Pancreas (tissue), 10 donors: Measurements from ENCODE around the gene DNAH8. TPM values are rescaled to one million over a fixed set of nuclear protein-coding genes. Genes with fewer than 3 reads are reported as not detected.

ENCODE experiments used
- ATAC-seq, 4 donors: fragments of 200-7000 bp; cut with Tn5 transposase; one replicate each; pipeline versions ENCODE4 v1.8.0 to v1.9.1; 2020; ENCODE audit warnings: mild to moderate bottlenecking in 4 of 4, moderate library complexity in 4 of 4
- DNase-seq, 6 donors: peaks; one replicate each; pipeline ENCODE4 v3.0.0-alpha.2; 2020
- FAIRE-seq: peaks from 2 replicates; lab custom pipeline; 2012; peaks lifted over from hg19 to GRCh38; lab: Jason Lieb, UNC
- H3K27ac ChIP-seq, 4 donors: fragments of 200-600 bp; sonication (generic); 1 replicate in 3 of 4; 2 replicates in 1 of 4; pipeline versions ENCODE4 v1.5.0 to v1.8.0; 2020
- H3K27me3 ChIP-seq, 4 donors: fragments of 200-600 bp; one replicate each; pipeline ENCODE4 v1.8.0; 2021
- H3K36me3 ChIP-seq, 3 donors: fragments of 200-600 bp; sonication (generic) in 1 of 3; one replicate each; pipeline versions ENCODE4 v1.5.0 to v1.8.0; 2020 to 2021
- H3K4me1 ChIP-seq, 3 donors: fragments of 200-600 bp; one replicate each; pipeline ENCODE4 v1.8.0; 2021
- H3K4me3 ChIP-seq, 4 donors: fragments of 200-600 bp; sonication (generic) in 2 of 4; one replicate each; pipeline versions ENCODE4 v1.5.0 to v1.8.0; 2020 to 2021
- H3K9me3 ChIP-seq, 4 donors: fragments of 200-600 bp; one replicate each; pipeline ENCODE4 v1.8.0; 2021
- WGBS, 2 donors: extraction: QIAGEN DNeasy Blood & Tissue Kit; methylation state at CpG; one replicate each; pipeline ENCODE4 v1.1.7; 2013; 5-methylcytosine and 5-hydroxymethylcytosine counted together
- intact Hi-C, 3 donors: fragments of 100-400 bp; cut with DNase I; formaldehyde crosslinking; loops; one replicate each; pipeline versions ENCODE4 v1.11.1 to v1.14.2; 2022
- polyA plus RNA-seq, 2 donors: library from polyadenylated mRNA; stranded (reverse); fragments of 200-250 nt; gene quantifications; one replicate each; pipeline ENCODE4 v1.2.3, GENCODE V29; 2013
- total RNA-seq, 6 donors: library from RNA; stranded (reverse); fragmentation: NEBNext Ultra II Directional in 4 of 6; extraction: Animal tissue kit (Norgen Biotek cat#: 25700) in 4 of 6; gene quantifications; one replicate each; pipeline versions ENCODE4 v1.2.1 to v1.2.4, GENCODE V29; 2021 to 2023
- TF ChIP-seq, protein P1 (sequence below), 4 donors: fragments of 200-600 bp; sonication (generic) in 3 of 4; IDR thresholded peaks; one replicate each; pipeline versions ENCODE4 v1.5.0 to v1.8.0; 2021; ENCODE audit warnings: antibody characterized with exemption in 4 of 4
- donor health status: healthy with polysubstance abuse.
- donor health status: DM: no; HTN: no; CAD: no; lungs with moderate emphysema.
- donor health status: DM: no; HTN: no; CAD: no.
- donor health status: control.
- donor health status: control.
- donor health status: Bipolar disorder and iron deficiency.
- donor health status: DM: yes; HTN: yes; CAD: no.
- donor health status: DM: no; HTN: no; CAD: no.
- donor health status: DM: no; HTN: no; CAD: no.
- donor health status: DM: yes; HTN: yes; CAD: no.

DNAH8 gene
- total and polyA plus RNA-seq, 8 donors: not detected

DNA sequence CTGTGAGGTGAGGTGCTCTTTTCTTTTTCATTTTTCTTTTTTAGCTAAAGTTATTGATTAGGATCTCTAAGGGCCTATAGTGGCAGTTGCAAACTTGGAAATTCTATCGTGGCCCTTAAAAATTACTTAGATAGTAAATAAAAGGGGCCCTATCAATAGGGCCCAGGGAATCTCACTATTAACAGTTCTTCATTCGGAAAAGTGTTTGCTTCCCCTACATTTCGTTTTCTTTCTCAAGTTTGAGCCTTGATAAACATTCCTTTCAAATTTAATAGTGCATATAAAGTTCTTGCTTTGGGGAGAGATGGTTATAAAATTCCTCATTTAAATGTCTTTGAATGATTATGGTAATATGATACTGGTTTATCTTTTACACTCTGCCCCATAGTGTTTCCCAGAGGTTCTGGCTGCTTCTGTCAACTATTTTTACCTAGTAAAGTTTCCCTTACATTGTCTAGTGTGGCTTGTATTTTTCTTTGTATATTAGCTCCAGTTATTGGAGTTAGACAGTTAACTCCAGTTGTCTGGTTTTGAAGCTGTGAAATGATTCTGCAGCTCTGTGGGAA, 263.1 kb downstream of the DNAH8 start:
- DNase-seq (no peak), FAIRE-seq (no peak), ATAC-seq (no peak)
- Histone ChIP-seq H3K4me1 (peaks cover 0 to 19% (median 13%) of the 10 kb centered on the region in 3 donors), H3K4me3 (no peak overlapping the region), H3K9me3 (no peaks in the 10 kb centered on the region), H3K27ac (no peak overlapping the region), H3K27me3 (no peaks in the 10 kb centered on the region), H3K36me3 (no peaks in the 10 kb centered on the region)
- WGBS, 2 donors: 87 to 88% methylated on average over 3 of the region's 3 CpGs
- TF ChIP-seq, protein P1, sequence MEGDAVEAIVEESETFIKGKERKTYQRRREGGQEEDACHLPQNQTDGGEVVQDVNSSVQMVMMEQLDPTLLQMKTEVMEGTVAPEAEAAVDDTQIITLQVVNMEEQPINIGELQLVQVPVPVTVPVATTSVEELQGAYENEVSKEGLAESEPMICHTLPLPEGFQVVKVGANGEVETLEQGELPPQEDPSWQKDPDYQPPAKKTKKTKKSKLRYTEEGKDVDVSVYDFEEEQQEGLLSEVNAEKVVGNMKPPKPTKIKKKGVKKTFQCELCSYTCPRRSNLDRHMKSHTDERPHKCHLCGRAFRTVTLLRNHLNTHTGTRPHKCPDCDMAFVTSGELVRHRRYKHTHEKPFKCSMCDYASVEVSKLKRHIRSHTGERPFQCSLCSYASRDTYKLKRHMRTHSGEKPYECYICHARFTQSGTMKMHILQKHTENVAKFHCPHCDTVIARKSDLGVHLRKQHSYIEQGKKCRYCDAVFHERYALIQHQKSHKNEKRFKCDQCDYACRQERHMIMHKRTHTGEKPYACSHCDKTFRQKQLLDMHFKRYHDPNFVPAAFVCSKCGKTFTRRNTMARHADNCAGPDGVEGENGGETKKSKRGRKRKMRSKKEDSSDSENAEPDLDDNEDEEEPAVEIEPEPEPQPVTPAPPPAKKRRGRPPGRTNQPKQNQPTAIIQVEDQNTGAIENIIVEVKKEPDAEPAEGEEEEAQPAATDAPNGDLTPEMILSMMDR (IDR thresholded peaks at IDR 0.05): no peak
- intact Hi-C loops: loop anchor here in 2 of 3 donors (10.0 kb wide), 3 partner anchors 177 to 337 kb away; partner anchors contain the start of gene KCNK17 (in 1 of the 2)

DNA sequence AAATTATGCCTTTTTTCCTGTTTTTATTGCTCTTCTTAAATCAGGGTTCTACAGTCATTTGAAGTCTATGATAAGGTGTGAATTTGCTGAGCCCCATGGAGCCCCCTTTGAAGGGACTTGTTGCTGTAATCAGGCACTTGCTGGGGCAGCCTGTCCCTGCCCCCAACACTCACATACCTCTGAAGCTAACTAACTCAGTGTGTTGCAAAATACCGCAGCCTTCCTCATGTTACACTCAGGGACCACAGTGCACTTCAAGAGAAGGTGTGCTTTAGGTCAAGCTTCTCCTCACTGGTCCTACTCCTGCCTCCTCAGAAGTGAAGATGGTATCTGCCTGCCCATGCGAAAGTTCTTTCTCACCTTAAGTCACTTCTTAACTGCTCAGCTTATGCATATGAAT, 267.4 kb downstream of the DNAH8 start:
- H3K27me3 ChIP-seq: no peaks in the 10 kb centered on the region
- DNase-seq (no peak), ATAC-seq (no peak), FAIRE-seq (no peak)
- no peak overlapping the region for H3K4me3 ChIP-seq
- intact Hi-C loops: no loop called here
- WGBS, 2 donors: 75 to 84% methylated on average over 2 of the region's 2 CpGs
- H3K27ac ChIP-seq: no peak overlapping the region
- TF ChIP-seq, protein P1 (IDR thresholded peaks at IDR 0.05): no peak
- H3K9me3 ChIP-seq: no peaks in the 10 kb centered on the region
- H3K36me3 ChIP-seq: no peaks in the 10 kb centered on the region
- H3K4me1 ChIP-seq: no peaks in the 10 kb centered on the region

DNA sequence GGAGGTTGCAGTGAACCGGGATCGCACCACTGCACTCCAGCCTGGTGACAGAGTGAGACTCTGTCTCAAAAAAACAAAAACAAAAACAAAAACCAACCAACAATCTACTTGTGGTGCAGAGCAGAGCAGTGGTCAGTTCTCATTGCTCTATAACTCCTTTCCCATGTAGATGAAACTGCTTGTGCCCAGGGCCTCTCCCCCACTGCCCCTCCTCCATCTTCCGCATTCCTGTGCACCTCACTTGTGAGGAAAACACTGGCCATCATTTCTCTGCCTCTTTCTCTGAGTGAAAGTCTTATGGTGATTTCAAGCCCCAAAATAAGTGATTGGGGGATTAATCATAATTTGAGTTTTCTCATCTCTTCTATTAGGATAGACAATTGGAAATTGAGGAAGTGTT, 269.6 kb downstream of the DNAH8 start:
- 89 to 93% methylated on average over 3 of the region's 3 CpGs for WGBS, 2 donors
- H3K4me1 ChIP-seq: no peaks in the 10 kb centered on the region
- no peak overlapping the region for H3K27ac ChIP-seq
- ATAC-seq (no peak), DNase-seq (no peak), FAIRE-seq (no peak)
- H3K36me3 ChIP-seq: no peaks in the 10 kb centered on the region
- TF ChIP-seq, protein P1 (IDR thresholded peaks at IDR 0.05): no peak
- no peak overlapping the region for H3K4me3 ChIP-seq
- H3K9me3 ChIP-seq: no peaks in the 10 kb centered on the region
- intact Hi-C loops: no loop called here
- no peaks in the 10 kb centered on the region for H3K27me3 ChIP-seq

DNA sequence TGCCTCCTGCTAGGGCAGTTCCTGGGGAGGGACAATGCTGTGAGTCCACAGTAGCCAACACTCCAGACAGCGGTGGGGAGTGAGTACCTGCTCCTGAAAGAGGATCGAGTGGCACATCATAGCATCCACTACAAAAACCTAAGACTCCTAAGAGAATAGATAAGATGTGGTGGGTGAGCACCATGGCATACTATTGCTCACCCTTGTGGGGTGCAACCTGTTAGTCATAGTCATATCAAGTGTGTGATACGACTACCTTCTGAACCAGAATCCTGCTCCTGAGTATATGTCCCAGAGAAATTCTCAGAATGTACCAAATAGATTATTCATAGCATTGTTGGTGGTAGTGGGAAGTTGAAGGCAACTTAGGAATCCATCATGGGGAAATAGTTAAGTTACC, 270.7 kb downstream of the DNAH8 start:
- no peak for FAIRE-seq
- H3K27me3 ChIP-seq: no peaks in the 10 kb centered on the region
- WGBS, 2 donors: 81 to 84% methylated on average over 3 of the region's 3 CpGs

DNA sequence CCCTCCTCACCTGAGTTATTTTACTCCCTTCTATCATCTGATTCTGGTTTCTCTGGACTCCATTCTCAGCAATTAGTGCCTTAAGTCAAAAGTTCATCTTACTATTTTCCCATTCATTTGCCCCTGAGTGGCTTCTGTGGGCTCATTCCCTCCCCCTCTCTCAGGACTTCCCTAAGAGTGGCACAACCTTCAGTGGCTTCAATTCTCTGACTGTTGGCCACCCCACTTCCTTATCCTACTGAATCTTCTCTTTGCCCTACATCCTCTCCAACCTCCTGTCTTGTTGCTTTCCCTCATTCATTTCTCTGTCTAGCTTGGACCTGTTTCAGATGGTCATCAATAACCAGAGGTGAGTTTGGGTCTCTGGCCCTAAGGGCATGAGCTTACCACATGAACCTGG, 272.4 kb downstream of the DNAH8 start:
- Histone ChIP-seq H3K4me1 (no peaks in the 10 kb centered on the region), H3K4me3 (no peak overlapping the region), H3K27ac (no peak overlapping the region), H3K36me3 (no peaks in the 10 kb centered on the region), H3K27me3 (no peaks in the 10 kb centered on the region), H3K9me3 (no peaks in the 10 kb centered on the region)
- intact Hi-C loops: no loop called here
- TF ChIP-seq, protein P1 (IDR thresholded peaks at IDR 0.05): no peak
- FAIRE-seq (no peak), DNase-seq (no peak), ATAC-seq (no peak)

More for the DNA sequence above, 270.7 kb downstream of the DNAH8 start:
- H3K4me1 ChIP-seq: no peaks in the 10 kb centered on the region
- no peak for ATAC-seq
- no peaks in the 10 kb centered on the region for H3K9me3 ChIP-seq
- no peak overlapping the region for H3K4me3 ChIP-seq
- H3K27ac ChIP-seq: no peak overlapping the region
- intact Hi-C loops: no loop called here
- TF ChIP-seq, protein P1 (IDR thresholded peaks at IDR 0.05): no peak
- no peaks in the 10 kb centered on the region for H3K36me3 ChIP-seq
- no peak for DNase-seq
